Colon (tissue), 2 donors: ENCODE results near the gene HMG20A.

ENCODE experiments used
- FAIRE-seq: peaks from 2 replicates; lab custom pipeline; 2012; peaks lifted over from hg19 to GRCh38; lab: Jason Lieb, UNC
- donor health status: control.
- donor health status: control.

Gene HMG20A

GRCh38 chr15:77500989-77501388 lies 80.3 kb downstream of the HMG20A start:
- FAIRE-seq: no peak

DNA sequence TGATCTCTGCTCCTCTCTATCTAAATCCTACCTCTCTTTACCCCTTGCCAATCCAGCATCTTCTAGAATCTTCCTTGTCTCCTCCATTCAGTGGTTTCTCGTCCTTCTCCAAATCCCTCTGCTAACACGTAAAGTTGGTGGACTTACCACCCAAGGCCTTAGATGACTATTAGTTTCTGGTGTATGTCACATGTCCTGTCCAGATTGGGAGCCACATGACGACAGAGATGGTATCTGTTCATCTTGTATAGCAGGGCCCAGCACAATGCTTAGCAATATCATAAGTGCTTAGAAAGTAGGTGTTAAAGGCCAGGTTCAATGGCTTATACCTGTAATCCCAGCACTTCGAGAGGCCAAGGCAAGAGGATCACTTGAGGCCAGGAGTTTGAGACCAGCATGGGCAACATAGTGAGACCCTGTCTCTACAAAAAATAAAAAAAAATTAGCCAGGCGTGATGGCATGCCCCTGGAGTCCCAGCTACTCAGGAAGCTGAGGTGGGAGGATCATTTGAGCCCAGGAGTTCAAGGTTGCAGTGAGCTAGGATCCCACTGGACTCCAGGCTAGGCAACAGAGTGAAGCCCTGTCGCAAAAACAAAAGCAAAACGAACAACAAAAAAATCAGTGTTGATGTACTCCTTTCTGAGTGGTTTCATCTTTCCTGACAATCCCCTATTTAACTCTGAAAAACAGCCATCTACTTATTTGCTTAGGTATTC lies 81.8 kb downstream of the HMG20A start:
- no peak for FAIRE-seq

DNA sequence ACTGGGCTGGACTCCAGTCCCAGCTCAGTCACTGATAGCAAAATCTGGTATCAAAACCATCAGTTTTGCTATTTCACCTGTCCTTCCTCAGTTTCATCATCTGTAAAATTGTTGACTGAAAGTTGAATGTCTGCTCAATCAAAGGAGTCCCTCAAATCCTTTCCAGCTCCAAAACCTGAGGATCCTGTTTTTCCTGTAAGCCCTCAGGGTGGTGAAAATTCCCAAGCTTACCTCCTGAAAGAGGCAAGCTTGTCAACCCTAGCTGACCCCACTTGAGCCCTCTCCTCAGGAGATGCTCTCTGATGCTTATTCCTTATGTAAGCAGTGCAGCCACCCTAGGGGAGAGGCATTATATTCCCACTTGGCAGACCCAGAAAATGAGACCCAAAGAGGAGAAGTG lies 82.6 kb downstream of the HMG20A start:
- FAIRE-seq: no peak

GRCh38 chr15:77503764-77504163 lies 83.1 kb downstream of the HMG20A start:
- FAIRE-seq: no peak

- no peak for FAIRE-seq
These were observed 83.6 kb downstream of the HMG20A start for GRCh38 chr15:77504306-77504705.

DNA sequence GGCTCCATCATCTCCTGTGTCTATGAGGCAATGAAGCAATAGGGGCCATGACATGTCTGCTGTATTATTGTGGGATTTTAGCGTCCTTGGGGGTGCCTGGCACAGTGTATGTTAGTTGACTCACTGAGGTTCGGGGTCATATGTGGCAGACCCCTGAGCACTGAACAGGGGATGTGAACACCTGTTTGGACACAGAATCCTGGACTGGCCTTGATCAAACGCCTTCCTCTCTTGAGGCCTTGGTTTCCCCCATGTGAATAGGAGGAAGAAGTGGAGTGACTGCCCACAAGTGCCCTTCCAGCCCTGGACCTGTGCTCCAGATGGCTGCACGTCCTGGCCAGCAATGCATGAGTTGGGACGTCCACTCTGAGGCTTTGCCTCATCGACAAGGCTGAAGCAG lies 84.2 kb downstream of the HMG20A start:
- no peak for FAIRE-seq

GRCh38 chr15:77505556-77505955 lies 84.9 kb downstream of the HMG20A start:
- no peak for FAIRE-seq

- FAIRE-seq: no peak
These were observed 85.8 kb downstream of the HMG20A start for GRCh38 chr15:77506311-77507142.

- no peak for FAIRE-seq
These were observed 86.6 kb downstream of the HMG20A start for GRCh38 chr15:77507143-77507897.

DNA sequence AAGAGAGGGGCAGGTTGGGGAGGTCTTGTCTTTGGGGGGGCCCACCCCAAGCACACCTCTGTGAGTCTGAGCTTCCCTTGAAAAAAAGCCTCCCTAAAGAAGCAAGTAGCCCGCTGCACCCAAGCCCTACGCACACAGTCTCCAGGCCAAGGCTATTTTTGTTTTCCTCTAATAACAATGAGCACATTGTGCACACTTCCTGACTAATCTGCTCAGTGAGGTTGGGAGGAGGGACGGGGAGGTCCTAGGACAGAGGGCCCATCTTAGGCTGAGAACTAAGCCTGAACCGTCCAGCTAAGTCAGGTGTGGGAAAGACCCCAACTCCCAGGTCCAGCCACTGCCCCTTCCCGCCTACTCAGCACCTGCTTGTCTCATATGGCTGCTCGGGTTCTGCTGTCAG lies 87.2 kb downstream of the HMG20A start:
- no peak for FAIRE-seq

DNA sequence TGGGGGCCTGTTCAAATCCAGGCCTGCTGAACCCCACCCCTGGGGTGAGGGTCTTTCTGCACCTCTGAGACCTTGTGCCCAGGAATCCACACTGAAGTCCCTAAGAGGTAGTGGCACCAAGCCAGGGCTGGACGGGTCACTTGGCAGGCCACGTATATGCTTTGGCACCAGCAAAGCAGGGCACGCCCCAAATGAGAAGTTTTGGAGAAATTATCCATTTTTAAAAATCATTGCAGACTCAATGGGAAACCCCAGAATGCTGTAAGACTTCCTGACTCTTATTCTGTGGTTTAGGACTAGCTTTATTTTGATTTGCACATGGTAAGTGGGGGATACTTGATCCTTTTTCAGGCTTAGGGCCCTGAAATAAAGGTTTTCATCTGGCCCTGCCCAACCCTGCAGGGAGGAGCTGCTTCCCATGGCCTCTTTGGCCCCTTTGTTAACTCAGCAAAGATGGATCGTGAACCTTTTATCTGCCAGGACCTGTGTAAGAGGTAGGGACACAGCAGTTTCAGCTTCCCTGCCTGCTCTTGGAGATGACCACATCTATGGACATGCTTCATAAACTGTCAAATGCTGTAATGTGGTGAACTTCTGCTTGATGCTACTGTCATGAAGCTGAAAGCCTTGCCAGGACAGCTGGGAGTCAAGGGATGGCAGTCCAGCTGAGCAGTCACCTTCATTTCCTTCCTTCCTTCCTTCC lies 88.0 kb downstream of the HMG20A start:
- no peak for FAIRE-seq

GRCh38 chr15:77510066-77511057 lies 89.7 kb downstream of the HMG20A start:
- FAIRE-seq: no peak

DNA sequence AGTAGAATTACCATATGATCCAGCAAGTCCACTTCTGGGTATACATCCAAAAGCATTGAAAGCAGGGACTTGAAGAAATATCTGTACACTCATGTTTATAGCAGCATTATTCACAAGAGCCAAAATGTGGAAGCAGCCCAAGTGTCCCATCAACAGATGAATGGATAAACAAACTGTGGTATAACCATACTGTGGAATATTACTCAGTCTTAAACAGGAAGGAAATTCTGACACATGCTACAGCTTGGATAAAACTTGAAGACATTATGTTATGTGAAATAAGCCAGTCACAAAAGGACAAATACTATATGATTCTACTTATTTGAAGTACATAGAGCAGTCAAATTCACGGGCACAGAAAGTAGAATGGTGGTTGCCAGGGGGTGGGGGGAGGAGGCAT lies 91.2 kb downstream of the HMG20A start:
- FAIRE-seq: no peak

GRCh38 chr15:77513226-77513625 lies 92.5 kb downstream of the HMG20A start:
- no peak for FAIRE-seq

DNA sequence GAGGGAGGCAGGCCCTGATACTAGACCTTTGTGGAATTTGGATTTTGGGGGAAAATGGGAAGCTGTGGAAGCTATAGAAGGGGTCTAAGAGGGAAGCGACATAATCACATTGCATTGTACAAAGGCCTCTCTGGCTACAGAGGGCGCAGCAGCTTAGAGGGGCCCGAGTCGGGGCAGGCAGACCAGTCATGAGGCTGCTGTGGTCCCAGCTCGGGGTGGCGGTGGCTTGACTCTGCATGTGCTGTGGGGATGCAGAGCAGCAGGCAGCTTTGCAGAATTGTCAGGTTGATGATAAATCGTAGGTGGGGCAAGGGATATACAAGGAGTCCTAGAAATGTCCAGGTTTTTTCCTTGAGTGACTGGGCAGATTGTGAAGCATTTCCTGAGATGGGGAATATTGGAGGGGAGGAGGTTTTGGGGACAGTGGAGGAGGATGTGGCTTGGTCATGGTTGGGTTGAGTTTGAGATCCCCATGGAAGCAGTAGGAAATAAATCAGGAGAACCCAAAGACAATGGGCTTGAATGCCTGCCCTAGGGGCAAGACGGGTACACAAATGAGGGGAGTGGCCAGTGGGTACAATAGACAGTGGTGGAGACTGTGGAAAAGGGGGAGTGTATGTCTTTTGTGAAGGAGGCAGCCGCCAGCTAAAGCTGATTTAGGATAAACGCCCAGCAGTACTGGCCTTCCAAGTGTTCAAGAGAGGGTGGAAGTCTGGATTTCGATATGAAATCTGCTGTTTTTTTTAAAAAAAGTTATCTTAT lies 94.1 kb downstream of the HMG20A start:
- no peak for FAIRE-seq

GRCh38 chr15:77515613-77516012 lies 94.9 kb downstream of the HMG20A start:
- FAIRE-seq: no peak

DNA sequence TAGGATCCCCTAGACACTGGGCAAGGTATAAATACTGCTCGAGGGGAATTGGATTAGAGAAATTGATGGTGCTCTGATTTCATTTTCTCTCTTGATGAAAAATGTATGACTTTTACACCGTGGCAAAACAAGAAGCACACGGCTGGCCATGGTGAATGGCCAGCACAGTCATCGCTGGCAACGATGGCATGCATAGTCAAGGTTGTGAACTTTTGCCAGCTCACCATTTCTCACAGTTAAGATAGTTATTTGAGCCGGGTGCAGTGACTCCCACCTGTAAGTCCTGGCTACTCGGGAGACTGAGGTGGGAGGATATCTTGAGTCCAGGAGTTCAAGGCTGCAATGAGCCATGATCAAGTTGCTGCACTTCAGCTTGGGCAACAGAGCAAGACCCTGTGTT lies 95.4 kb downstream of the HMG20A start:
- FAIRE-seq: no peak

DNA sequence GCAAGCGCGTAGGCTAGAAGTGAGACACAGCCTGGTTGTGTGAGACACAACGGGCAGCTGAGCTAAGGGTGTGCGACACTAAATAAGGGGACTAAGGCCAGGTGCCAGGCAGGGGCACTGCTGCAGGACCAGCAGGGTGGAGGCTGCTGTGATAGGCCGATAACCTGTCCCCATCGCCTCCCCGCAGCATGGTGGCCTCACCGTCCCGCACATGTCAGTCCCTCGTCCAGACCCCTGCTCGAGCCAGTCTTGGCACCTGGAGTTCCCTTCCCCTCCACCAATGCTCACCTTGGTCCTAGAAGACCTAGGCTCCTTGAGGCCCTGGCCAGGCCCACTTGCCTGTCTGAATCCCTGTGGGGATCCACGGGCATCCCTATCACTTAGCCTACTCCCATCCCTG lies 96.1 kb downstream of the HMG20A start:
- no peak for FAIRE-seq

GRCh38 chr15:77517579-77517978 lies 96.9 kb downstream of the HMG20A start:
- FAIRE-seq: no peak

- no peak for FAIRE-seq
These were observed 97.8 kb downstream of the HMG20A start for GRCh38 chr15:77518458-77518857.
